ENCODE data around the gene SYS1. TPM values are rescaled to one million over a fixed set of nuclear protein-coding genes. Genes with fewer than 3 reads are reported as not detected.

SYS1 gene
- total RNA-seq, 1 experiment from 2014 or later, result 29.1 TPM

DNA sequence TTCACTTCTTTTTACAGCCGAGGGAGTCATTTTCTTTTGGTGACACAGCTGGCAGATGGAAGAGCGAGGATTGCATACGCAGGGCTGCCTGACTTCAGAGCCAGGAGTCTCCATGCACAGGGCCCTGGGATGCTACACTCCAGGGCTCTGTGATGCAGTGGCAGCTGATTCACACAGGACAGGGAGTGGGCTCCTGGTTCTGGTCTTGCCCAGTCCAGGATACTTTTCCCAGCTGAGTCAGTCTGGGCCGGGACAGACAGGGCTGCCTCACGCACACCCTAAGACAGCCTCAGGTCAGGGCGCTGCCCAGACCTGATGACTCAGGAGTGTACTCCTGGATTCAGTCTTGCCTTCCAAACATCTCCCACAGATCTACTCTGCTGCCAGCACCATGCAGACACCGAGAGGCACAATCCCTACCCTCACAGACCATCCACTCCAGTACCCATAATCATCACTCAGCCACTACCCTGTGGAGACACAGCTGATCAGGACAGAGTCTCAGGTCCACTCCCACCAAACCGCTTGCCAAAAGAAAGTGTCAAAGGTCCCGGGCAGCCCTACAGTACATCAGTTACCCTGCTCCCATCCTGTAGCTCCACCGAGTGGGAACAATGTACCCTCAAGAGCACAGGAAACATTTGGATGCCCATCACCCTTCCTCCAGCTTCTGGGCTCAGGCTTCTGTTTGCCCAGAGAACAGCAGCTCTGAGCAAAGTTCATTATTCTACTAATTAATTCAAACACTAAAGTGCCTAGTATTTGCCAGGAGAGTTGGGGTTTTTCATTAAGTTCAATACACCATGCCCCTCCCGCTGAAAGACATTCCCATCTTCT is 26.2 kb upstream of the SYS1 start:
- no peaks in the 10 kb centered on the region for H3K27me3 ChIP-seq (ENCODE audit: control insufficient read depth, insufficient read depth, low read length)
- H3K4me1 ChIP-seq (ENCODE audit: control insufficient read depth, insufficient read depth, low read length), result peaks cover 62% of the 10 kb centered on the region
- H3K27ac ChIP-seq (ENCODE audit: low read length), result peak overlapping the region; percentile 88
- DNase-seq (ENCODE audit: low read depth, low spot score) (peak; percentile 87), ATAC-seq (peak; percentile 90)
- H3K9me3 ChIP-seq (ENCODE audit: control insufficient read depth, insufficient read depth, low read depth, low read length), result no peaks in the 10 kb centered on the region
- no peaks in the 10 kb centered on the region; the same call in 1 of the 2 replicates for H3K36me3 ChIP-seq (ENCODE audit: control insufficient read depth, insufficient read depth, low read length)
- in situ Hi-C loops (cut with HindIII; ENCODE audit: low pct_unique_long_range_greater_than_20kb, low sequenced_read_pairs) (no loop called here), intact Hi-C loops (cut with micrococcal nuclease; ENCODE audit: unreplicated experiment) (no loop called here)
- ChIA-PET CTCF (interaction anchor here (0.6 to 1.5 kb wide), 4 partner anchors 11 to 100 kb away, joined by 3 to 6 read pairs (median 4); no protein-coding TSS in a partner anchor), POLR2A (interaction anchor here (0.5 kb wide), 1 partner anchor 10 kb away, joined by 4 read pairs; no protein-coding TSS in a partner anchor)
- no peak for TF ChIP-seq SIN3A (IDR thresholded peaks at IDR 0.05; ENCODE audit: borderline replicate concordance, insufficient read depth, low read depth, low read length)
- H3K4me3 ChIP-seq (ENCODE audit: low read depth in 2 of 2, low read length in 2 of 2), result peak overlapping the region in 1 of 2 experiments; percentile 25; a peak in 2 of 4 replicates
- no TSS peak for BruUV-seq (replicated peaks)

DNA sequence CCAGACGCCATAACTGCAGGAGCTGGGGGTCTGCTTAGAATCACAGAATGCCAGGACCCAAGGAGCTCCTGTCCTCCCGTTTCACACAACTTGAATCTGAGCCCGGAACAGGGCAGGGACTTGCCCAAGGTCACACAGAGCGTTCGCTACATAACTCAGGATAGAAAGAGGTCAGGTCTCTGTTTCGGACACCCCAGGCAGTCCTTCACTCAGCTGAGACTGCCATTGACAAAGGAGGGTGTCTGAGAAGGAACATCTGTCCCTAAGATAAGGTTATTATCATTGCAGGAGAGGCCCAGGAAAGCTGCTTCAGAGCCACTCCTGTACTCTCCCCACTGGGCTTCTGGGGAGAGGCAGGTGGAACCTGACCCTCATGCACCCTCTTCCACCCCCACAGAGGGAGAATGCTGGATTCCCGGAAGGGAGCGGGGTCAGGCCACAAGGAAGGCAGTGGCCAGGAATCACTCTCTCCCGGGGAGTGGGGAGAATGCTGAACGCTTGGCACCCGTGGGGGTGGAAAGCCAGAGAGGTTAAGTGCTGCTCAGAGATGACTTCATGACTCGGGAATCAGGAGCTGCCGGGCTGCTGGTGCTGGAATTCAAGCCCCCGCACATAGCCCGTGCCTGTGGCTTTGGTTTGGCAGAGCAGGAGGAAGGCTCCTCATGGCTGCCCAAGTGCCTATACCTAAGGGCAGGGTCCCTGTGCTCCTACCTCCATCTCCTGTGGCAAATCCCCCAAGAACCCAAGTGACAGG is 25.4 kb upstream of the SYS1 start:
- in situ Hi-C loops (cut with HindIII; ENCODE audit: low pct_unique_long_range_greater_than_20kb, low sequenced_read_pairs) (no loop called here), intact Hi-C loops (cut with micrococcal nuclease; ENCODE audit: unreplicated experiment) (no loop called here)
- ChIA-PET CTCF (interaction anchor here (0.6 to 1.5 kb wide), 4 partner anchors 10 to 99 kb away, joined by 3 to 6 read pairs (median 4); no protein-coding TSS in a partner anchor), POLR2A (no interaction called here)
- Histone ChIP-seq H3K36me3 (ENCODE audit: control insufficient read depth, insufficient read depth, low read length) (no peaks in the 10 kb centered on the region; the same call in 1 of the 2 replicates), H3K27ac (ENCODE audit: low read length) (peak overlapping the region; percentile 88), H3K27me3 (ENCODE audit: control insufficient read depth, insufficient read depth, low read length) (no peaks in the 10 kb centered on the region), H3K4me1 (ENCODE audit: control insufficient read depth, insufficient read depth, low read length) (peaks cover 70% of the 10 kb centered on the region), H3K4me3 (ENCODE audit: low read depth in 2 of 2, low read length in 2 of 2) (peak overlapping the region in 1 of 2 experiments; percentile 25; a peak in 2 of 4 replicates), H3K9me3 (ENCODE audit: control insufficient read depth, insufficient read depth, low read depth, low read length) (no peaks in the 10 kb centered on the region)
- TF ChIP-seq, protein P1, sequence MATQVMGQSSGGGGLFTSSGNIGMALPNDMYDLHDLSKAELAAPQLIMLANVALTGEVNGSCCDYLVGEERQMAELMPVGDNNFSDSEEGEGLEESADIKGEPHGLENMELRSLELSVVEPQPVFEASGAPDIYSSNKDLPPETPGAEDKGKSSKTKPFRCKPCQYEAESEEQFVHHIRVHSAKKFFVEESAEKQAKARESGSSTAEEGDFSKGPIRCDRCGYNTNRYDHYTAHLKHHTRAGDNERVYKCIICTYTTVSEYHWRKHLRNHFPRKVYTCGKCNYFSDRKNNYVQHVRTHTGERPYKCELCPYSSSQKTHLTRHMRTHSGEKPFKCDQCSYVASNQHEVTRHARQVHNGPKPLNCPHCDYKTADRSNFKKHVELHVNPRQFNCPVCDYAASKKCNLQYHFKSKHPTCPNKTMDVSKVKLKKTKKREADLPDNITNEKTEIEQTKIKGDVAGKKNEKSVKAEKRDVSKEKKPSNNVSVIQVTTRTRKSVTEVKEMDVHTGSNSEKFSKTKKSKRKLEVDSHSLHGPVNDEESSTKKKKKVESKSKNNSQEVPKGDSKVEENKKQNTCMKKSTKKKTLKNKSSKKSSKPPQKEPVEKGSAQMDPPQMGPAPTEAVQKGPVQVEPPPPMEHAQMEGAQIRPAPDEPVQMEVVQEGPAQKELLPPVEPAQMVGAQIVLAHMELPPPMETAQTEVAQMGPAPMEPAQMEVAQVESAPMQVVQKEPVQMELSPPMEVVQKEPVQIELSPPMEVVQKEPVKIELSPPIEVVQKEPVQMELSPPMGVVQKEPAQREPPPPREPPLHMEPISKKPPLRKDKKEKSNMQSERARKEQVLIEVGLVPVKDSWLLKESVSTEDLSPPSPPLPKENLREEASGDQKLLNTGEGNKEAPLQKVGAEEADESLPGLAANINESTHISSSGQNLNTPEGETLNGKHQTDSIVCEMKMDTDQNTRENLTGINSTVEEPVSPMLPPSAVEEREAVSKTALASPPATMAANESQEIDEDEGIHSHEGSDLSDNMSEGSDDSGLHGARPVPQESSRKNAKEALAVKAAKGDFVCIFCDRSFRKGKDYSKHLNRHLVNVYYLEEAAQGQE (IDR thresholded peaks at IDR 0.05; ENCODE audit: insufficient read depth in 1 of 2, low read depth in 2 of 2, low read length in 1 of 2), result no peak
- no peak for TF ChIP-seq POLR2AphosphoS5 (IDR thresholded peaks at IDR 0.05; ENCODE audit: low read depth, low read length)
- no peak for TF ChIP-seq TCF7L2 (IDR thresholded peaks at IDR 0.05; ENCODE audit: low read depth, low read length)
- TF ChIP-seq, protein P2, sequence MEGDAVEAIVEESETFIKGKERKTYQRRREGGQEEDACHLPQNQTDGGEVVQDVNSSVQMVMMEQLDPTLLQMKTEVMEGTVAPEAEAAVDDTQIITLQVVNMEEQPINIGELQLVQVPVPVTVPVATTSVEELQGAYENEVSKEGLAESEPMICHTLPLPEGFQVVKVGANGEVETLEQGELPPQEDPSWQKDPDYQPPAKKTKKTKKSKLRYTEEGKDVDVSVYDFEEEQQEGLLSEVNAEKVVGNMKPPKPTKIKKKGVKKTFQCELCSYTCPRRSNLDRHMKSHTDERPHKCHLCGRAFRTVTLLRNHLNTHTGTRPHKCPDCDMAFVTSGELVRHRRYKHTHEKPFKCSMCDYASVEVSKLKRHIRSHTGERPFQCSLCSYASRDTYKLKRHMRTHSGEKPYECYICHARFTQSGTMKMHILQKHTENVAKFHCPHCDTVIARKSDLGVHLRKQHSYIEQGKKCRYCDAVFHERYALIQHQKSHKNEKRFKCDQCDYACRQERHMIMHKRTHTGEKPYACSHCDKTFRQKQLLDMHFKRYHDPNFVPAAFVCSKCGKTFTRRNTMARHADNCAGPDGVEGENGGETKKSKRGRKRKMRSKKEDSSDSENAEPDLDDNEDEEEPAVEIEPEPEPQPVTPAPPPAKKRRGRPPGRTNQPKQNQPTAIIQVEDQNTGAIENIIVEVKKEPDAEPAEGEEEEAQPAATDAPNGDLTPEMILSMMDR (IDR thresholded peaks at IDR 0.05), result no peak
- TF ChIP-seq SIN3A (IDR thresholded peaks at IDR 0.05; ENCODE audit: borderline replicate concordance, insufficient read depth, low read depth, low read length), result no peak
- no TSS peak for BruUV-seq (replicated peaks)
- ATAC-seq, result peak; percentile 37
- DNase-seq (ENCODE audit: low read depth, low spot score), result no peak
